Pancreas (tissue), 10 donors: ENCODE measurements around the gene STRN. TPM values are rescaled to one million over a fixed set of nuclear protein-coding genes. Genes with fewer than 3 reads are reported as not detected.
"Not testable (repeated sequence)": the region's sequence is repeated elsewhere in the genome, so short reads cannot be mapped to it uniquely, and the experiment has no call there.

ENCODE experiments used
- ATAC-seq, 4 donors: fragments of 200-7000 bp; cut with Tn5 transposase; one replicate each; pipeline versions ENCODE4 v1.8.0 to v1.9.1; 2020; ENCODE audit warnings: mild to moderate bottlenecking in 4 of 4, moderate library complexity in 4 of 4
- DNase-seq, 6 donors: peaks; one replicate each; pipeline ENCODE4 v3.0.0-alpha.2; 2020
- FAIRE-seq: peaks from 2 replicates; lab custom pipeline; 2012; peaks lifted over from hg19 to GRCh38; lab: Jason Lieb, UNC
- H3K27ac ChIP-seq, 4 donors: fragments of 200-600 bp; sonication (generic); 1 replicate in 3 of 4; 2 replicates in 1 of 4; pipeline versions ENCODE4 v1.5.0 to v1.8.0; 2020
- H3K27me3 ChIP-seq, 4 donors: fragments of 200-600 bp; one replicate each; pipeline ENCODE4 v1.8.0; 2021
- H3K36me3 ChIP-seq, 3 donors: fragments of 200-600 bp; sonication (generic) in 1 of 3; one replicate each; pipeline versions ENCODE4 v1.5.0 to v1.8.0; 2020 to 2021
- H3K4me1 ChIP-seq, 3 donors: fragments of 200-600 bp; one replicate each; pipeline ENCODE4 v1.8.0; 2021
- H3K4me3 ChIP-seq, 4 donors: fragments of 200-600 bp; sonication (generic) in 2 of 4; one replicate each; pipeline versions ENCODE4 v1.5.0 to v1.8.0; 2020 to 2021
- H3K9me3 ChIP-seq, 4 donors: fragments of 200-600 bp; one replicate each; pipeline ENCODE4 v1.8.0; 2021
- CTCF ChIP-seq, 4 donors: fragments of 200-600 bp; sonication (generic) in 3 of 4; IDR thresholded peaks; one replicate each; pipeline versions ENCODE4 v1.5.0 to v1.8.0; 2021; ENCODE audit warnings: antibody characterized with exemption in 4 of 4
- WGBS, 2 donors: extraction: QIAGEN DNeasy Blood & Tissue Kit; methylation state at CpG; one replicate each; pipeline ENCODE4 v1.1.7; 2013; 5-methylcytosine and 5-hydroxymethylcytosine counted together
- intact Hi-C, 3 donors: fragments of 100-400 bp; cut with DNase I; formaldehyde crosslinking; loops; one replicate each; pipeline versions ENCODE4 v1.11.1 to v1.14.2; 2022
- polyA plus RNA-seq, 2 donors: library from polyadenylated mRNA; stranded (reverse); fragments of 200-250 nt; gene quantifications; one replicate each; pipeline ENCODE4 v1.2.3, GENCODE V29; 2013
- total RNA-seq, 6 donors: library from RNA; stranded (reverse); fragmentation: NEBNext Ultra II Directional in 4 of 6; extraction: Animal tissue kit (Norgen Biotek cat#: 25700) in 4 of 6; gene quantifications; one replicate each; pipeline versions ENCODE4 v1.2.1 to v1.2.4, GENCODE V29; 2021 to 2023
- donor health status: healthy with polysubstance abuse.
- donor health status: DM: no; HTN: no; CAD: no; lungs with moderate emphysema.
- donor health status: DM: no; HTN: no; CAD: no.
- donor health status: control.
- donor health status: control.
- donor health status: Bipolar disorder and iron deficiency.
- donor health status: DM: yes; HTN: yes; CAD: no.
- donor health status: DM: no; HTN: no; CAD: no.
- donor health status: DM: no; HTN: no; CAD: no.
- donor health status: DM: yes; HTN: yes; CAD: no.

The STRN gene
- total and polyA plus RNA-seq, 8 donors = 1.8 to 16.2 (median 7.9) TPM

- FAIRE-seq (no peak), ATAC-seq (no peak), DNase-seq (no peak)
- intact Hi-C loops = no loop called here
- Histone ChIP-seq H3K27me3 (no peaks in the 10 kb centered on the region), H3K4me3 (no peak overlapping the region), H3K9me3 (no peaks in the 10 kb centered on the region), H3K4me1 (no peaks in the 10 kb centered on the region), H3K27ac (no peak overlapping the region), H3K36me3 (peaks cover 0 to 5% (median 0%) of the 10 kb centered on the region in 3 donors)
- 83 to 94% methylated on average over 3 of the region's 3 CpGs for WGBS, 2 donors
- TF ChIP-seq CTCF (IDR thresholded peaks at IDR 0.05) = no peak
These were observed 16.1 kb upstream of the STRN start for GRCh38 chr2:36982467-36982866.

GRCh38 chr2:36981911-36982310, 15.6 kb upstream of the STRN start:
- TF ChIP-seq CTCF (IDR thresholded peaks at IDR 0.05) = no peak
- 90 to 93% methylated on average over 2 of the region's 2 CpGs for WGBS, 2 donors
- ATAC-seq (no peak), FAIRE-seq (no peak), DNase-seq (no peak)
- intact Hi-C loops = no loop called here
- Histone ChIP-seq H3K36me3 (peaks cover 0 to 5% (median 0%) of the 10 kb centered on the region in 3 donors), H3K27ac (no peak overlapping the region), H3K9me3 (no peaks in the 10 kb centered on the region), H3K27me3 (no peaks in the 10 kb centered on the region), H3K4me3 (no peak overlapping the region), H3K4me1 (no peaks in the 10 kb centered on the region)

GRCh38 chr2:36979007-36979406, 12.7 kb upstream of the STRN start:
- H3K4me3 ChIP-seq, H3K36me3 ChIP-seq, H3K4me1 ChIP-seq, intact Hi-C loops, H3K27ac ChIP-seq, DNase-seq, H3K9me3 ChIP-seq, H3K27me3 ChIP-seq, FAIRE-seq, ATAC-seq: not testable (repeated sequence)
- 97 to 98% methylated on average over 3 of the region's 3 CpGs for WGBS, 2 donors

GRCh38 chr2:36976065-36976464, 9.7 kb upstream of the STRN start:
- H3K4me3 ChIP-seq = no peak overlapping the region
- 76 to 91% methylated on average over 2 of the region's 2 CpGs for WGBS, 2 donors
- H3K27ac ChIP-seq = no peak overlapping the region
- TF ChIP-seq CTCF (IDR thresholded peaks at IDR 0.05) = no peak
- no peak for DNase-seq
- no peak for ATAC-seq
- intact Hi-C loops = no loop called here
- no peaks in the 10 kb centered on the region for H3K36me3 ChIP-seq
- no peaks in the 10 kb centered on the region for H3K27me3 ChIP-seq
- no peaks in the 10 kb centered on the region for H3K9me3 ChIP-seq
- no peaks in the 10 kb centered on the region for H3K4me1 ChIP-seq
- FAIRE-seq = no peak

GRCh38 chr2:36975306-36975705, 9.0 kb upstream of the STRN start:
- Histone ChIP-seq H3K9me3 (no peaks in the 10 kb centered on the region), H3K4me1 (no peaks in the 10 kb centered on the region), H3K27ac (no peak overlapping the region), H3K4me3 (no peak overlapping the region), H3K36me3 (no peaks in the 10 kb centered on the region), H3K27me3 (no peaks in the 10 kb centered on the region)
- intact Hi-C loops = no loop called here
- WGBS, 2 donors = 86 to 92% methylated on average over 8 of the region's 8 CpGs
- ATAC-seq = no peak
- FAIRE-seq = no peak
- no peak for TF ChIP-seq CTCF (IDR thresholded peaks at IDR 0.05)
- no peak for DNase-seq
